ENCODE results near the gene ARAP2. TPM values are rescaled to one million over a fixed set of nuclear protein-coding genes. Genes with fewer than 3 reads are reported as not detected.

The ARAP2 gene
- total RNA-seq, 4 donors from 2014 or later, result 109 to 247 (median 225) TPM

DNA sequence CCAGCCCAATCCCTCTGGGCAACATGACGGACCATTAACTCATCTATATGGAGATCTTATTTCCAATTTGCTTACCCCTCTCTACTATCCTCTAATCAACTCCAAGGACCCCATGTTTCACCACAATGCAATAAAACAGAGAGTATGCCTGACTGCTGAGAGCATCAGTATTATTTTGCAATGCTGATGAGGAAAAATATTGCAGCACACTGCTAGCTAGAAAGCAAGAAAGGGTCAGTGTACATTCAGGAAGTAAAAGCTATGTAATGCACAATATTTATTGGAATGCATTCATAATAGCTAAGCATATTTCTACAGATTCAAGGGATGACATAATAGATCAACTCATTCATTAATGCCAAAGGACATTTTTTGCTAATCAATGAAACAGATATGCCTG is 33.2 kb downstream of the ARAP2 start:
- Histone ChIP-seq H3K27me3 (no peaks in the 10 kb centered on the region), H3K36me3 (peaks cover 0 to 8% of the 10 kb centered on the region in 2 donors), H3K4me1 (peaks cover 0 to 6% of the 10 kb centered on the region in 2 donors), H3K27ac (no peak overlapping the region), H3K4me3 (replicated peaks in 1 of 3) (no peak overlapping the region), H3K9me3 (no peaks in the 10 kb centered on the region)
- 89 to 97% methylated on average over 1 of the region's 1 CpG for WGBS, 2 donors
- no peak for TF ChIP-seq POLR2A (IDR thresholded peaks at IDR 0.05)
- no peak for TF ChIP-seq CTCF (IDR thresholded peaks at IDR 0.05)
- intact Hi-C loops (cut with DNase I), result no loop called here
- DNase-seq, result no peak

GRCh38 chr4:36209941-36210649 is 34.2 kb downstream of the ARAP2 start:
- no peak for DNase-seq
- H3K9me3 ChIP-seq, result no peaks in the 10 kb centered on the region
- intact Hi-C loops (cut with DNase I), result no loop called here
- H3K4me3 ChIP-seq (replicated peaks in 1 of 3), result no peak overlapping the region
- peaks cover 0 to 8% of the 10 kb centered on the region in 2 donors for H3K36me3 ChIP-seq
- H3K27ac ChIP-seq, result no peak overlapping the region
- no peaks in the 10 kb centered on the region for H3K27me3 ChIP-seq
- H3K4me1 ChIP-seq, result peaks cover 0 to 6% of the 10 kb centered on the region in 2 donors
- TF ChIP-seq CTCF (IDR thresholded peaks at IDR 0.05) (no peak), POLR2A (IDR thresholded peaks at IDR 0.05) (no peak)
- 81 to 88% methylated on average over 7 of the region's 7 CpGs for WGBS, 2 donors

GRCh38 chr4:36208893-36209473 is 35.3 kb downstream of the ARAP2 start:
- intact Hi-C loops (cut with DNase I), result no loop called here
- 82 to 85% methylated on average over 4 of the region's 4 CpGs for WGBS, 2 donors
- H3K27me3 ChIP-seq, result no peaks in the 10 kb centered on the region
- H3K36me3 ChIP-seq, result peaks cover 0 to 8% of the 10 kb centered on the region in 2 donors
- DNase-seq, result no peak
- no peaks in the 10 kb centered on the region for H3K4me1 ChIP-seq
- no peak for TF ChIP-seq CTCF (IDR thresholded peaks at IDR 0.05)
- TF ChIP-seq POLR2A (IDR thresholded peaks at IDR 0.05), result no peak
- H3K4me3 ChIP-seq (replicated peaks in 1 of 3), result no peak overlapping the region
- H3K9me3 ChIP-seq, result no peaks in the 10 kb centered on the region
- H3K27ac ChIP-seq, result no peak overlapping the region

DNA sequence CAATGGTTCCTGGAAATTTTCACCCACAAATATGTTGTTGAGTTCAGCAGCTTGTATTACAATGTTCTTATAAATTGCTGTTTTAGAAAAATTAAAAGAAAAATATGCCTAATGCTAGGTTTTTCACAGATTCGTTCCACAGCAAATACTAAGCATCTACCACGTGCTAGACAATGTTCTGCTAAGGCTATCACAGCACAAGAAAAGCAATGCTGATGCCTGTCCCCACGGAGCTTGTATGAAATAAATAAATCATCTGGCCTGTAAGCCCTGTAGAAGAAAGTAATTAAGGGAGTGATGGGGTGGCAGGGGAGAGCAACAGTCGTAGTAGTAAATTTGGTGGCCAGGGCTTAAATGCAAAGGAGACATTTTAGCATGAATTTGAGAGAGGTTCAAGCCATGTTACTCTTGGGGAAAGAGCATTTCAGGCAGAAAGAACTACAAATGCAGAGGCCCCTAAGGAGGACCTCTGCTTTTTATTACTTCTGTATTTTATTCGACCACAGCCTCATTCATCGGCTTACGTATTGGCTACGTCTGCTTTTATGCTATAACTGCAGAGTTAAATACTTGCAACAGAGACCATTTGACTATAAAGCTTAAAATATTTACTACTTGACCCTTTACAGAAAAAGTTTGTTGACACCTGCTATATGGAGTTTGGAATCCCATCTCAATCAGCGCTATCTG is 36.3 kb downstream of the ARAP2 start:
- Histone ChIP-seq H3K36me3 (peaks cover 0 to 8% of the 10 kb centered on the region in 2 donors), H3K27ac (no peak overlapping the region), H3K4me3 (replicated peaks in 1 of 3) (no peak overlapping the region), H3K27me3 (no peaks in the 10 kb centered on the region), H3K9me3 (no peaks in the 10 kb centered on the region), H3K4me1 (no peaks in the 10 kb centered on the region)
- DNase-seq, result no peak
- intact Hi-C loops (cut with DNase I), result no loop called here
- TF ChIP-seq POLR2A (IDR thresholded peaks at IDR 0.05) (no peak), CTCF (IDR thresholded peaks at IDR 0.05) (no peak)
- 81 to 86% methylated on average over 9 of the region's 9 CpGs for whole genome bisulfite sequencing, 2 donors

DNA sequence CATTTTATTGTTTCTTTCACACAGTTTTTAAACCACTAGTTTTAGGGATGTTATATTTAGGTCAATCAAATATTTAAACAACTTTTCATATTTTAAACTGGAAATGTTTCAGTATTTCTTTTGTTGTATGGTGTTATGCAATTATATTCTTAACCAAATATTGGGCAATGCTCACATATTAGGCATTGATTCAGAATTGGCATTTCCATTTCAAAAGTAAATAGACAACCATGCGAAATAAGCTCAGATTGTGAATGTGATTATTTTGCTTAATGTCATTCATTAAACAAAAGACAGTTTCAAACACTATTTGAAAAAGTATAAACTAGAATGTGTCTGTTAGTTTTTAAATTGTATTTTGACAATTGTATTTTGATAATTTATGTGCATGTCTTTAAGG is 36.9 kb downstream of the ARAP2 start:
- H3K4me1 ChIP-seq, result no peaks in the 10 kb centered on the region
- intact Hi-C loops (cut with DNase I), result no loop called here
- no peak overlapping the region for H3K27ac ChIP-seq
- no peaks in the 10 kb centered on the region for H3K9me3 ChIP-seq
- H3K36me3 ChIP-seq, result peaks cover 0 to 8% of the 10 kb centered on the region in 2 donors
- no peak for DNase-seq
- no peak for TF ChIP-seq CTCF (IDR thresholded peaks at IDR 0.05)
- no peak for TF ChIP-seq POLR2A (IDR thresholded peaks at IDR 0.05)
- H3K27me3 ChIP-seq, result no peaks in the 10 kb centered on the region
- WGBS, 2 donors, result 96 to 100% methylated on average over 1 of the region's 1 CpG
- no peak overlapping the region for H3K4me3 ChIP-seq (replicated peaks in 1 of 3)
